Dedifferentiated amniotic fluid mesenchymal stem cell (primary cell): Measurements from ENCODE around the gene SHMT1.

ENCODE experiments used
- DNase-seq: peaks from one replicate; pipeline ENCODE4 v3.0.0-alpha.2; 2016; ENCODE audit errors: extremely low spot score

Gene SHMT1

GRCh38 chr17:18285296-18285695, 78.1 kb downstream of the SHMT1 start:
- DNase-seq, result no peak

- no peak for DNase-seq
These were observed 81.6 kb downstream of the SHMT1 start for GRCh38 chr17:18281788-18282187.

GRCh38 chr17:18280766-18281371, 82.5 kb downstream of the SHMT1 start:
- no peak for DNase-seq

- no peak for DNase-seq
These were observed 83.1 kb downstream of the SHMT1 start for GRCh38 chr17:18280249-18280648.

GRCh38 chr17:18278867-18279266, 84.5 kb downstream of the SHMT1 start:
- no peak for DNase-seq
